Gastrocnemius medialis (tissue), 4 donors: ENCODE data around the gene SREBF1.

Experiments used
- CTCF ChIP-seq, 5 experiments: fragments of 450-650 bp in 3 of 5; fragments of 200-600 bp in 2 of 5; sonication (generic) in 2 of 5; IDR thresholded peaks in 4 of 5; conservative IDR thresholded peaks in 1 of 5; 1 replicate in 4 of 5; 2 replicates in 1 of 5; pipeline ENCODE4 v1.5.1; 2016 to 2019; ENCODE audit warnings: antibody characterized with exemption in 5 of 5, mild to moderate bottlenecking in 3 of 5, moderate library complexity in 3 of 5
- POLR2A ChIP-seq, 2 donors: fragments of 450-650 bp; IDR thresholded peaks; one replicate each; pipeline ENCODE4 v1.6.1; 2017; ENCODE audit warnings: antibody characterized with exemption in 2 of 2, mild to moderate bottlenecking in 2 of 2, moderate library complexity in 2 of 2

- TF ChIP-seq POLR2A (IDR thresholded peaks at IDR 0.05), result no peak
- TF ChIP-seq CTCF (IDR thresholded peaks at IDR 0.05 in 4 of 5, conservative IDR thresholded peaks at IDR 0.05 in 1 of 5), result no peak
Observed at GRCh38 chr17:17766744-17767120, 70.1 kb downstream of the SREBF1 start.
